Heart right ventricle (tissue), 16 donors: Measurements from ENCODE around the gene MGAT3. TPM values are rescaled to one million over a fixed set of nuclear protein-coding genes. Genes with fewer than 3 reads are reported as not detected.

Source experiments
- ATAC-seq, 8 donors: fragments of 200-7000 bp; cut with Tn5 transposase; one replicate each; pipeline ENCODE4 v1.9.1; 2020; ENCODE audit warnings: mild to moderate bottlenecking in 8 of 8, moderate library complexity in 8 of 8, moderate number of reproducible peaks in 1 of 8
- DNase-seq, 2 donors: peaks; one replicate each; pipeline ENCODE4 v3.0.0-alpha.2; 2020
- H3K27ac ChIP-seq, 10 donors: fragments of 200-600 bp; sonication (generic) in 2 of 10; one replicate each; pipeline versions ENCODE4 v1.5.0 to v1.8.0; 2020 to 2022; ENCODE audit warnings: mild to moderate bottlenecking in 3 of 10
- H3K27me3 ChIP-seq, 7 donors: fragments of 200-600 bp; one replicate each; pipeline ENCODE4 v1.8.0; 2021 to 2022; ENCODE audit warnings: mild to moderate bottlenecking in 2 of 7
- H3K36me3 ChIP-seq, 9 donors: fragments of 200-600 bp; sonication (generic) in 1 of 9; one replicate each; pipeline versions ENCODE4 v1.5.0 to v1.8.0; 2020 to 2022; ENCODE audit warnings: mild to moderate bottlenecking in 2 of 9
- H3K4me1 ChIP-seq, 9 donors: fragments of 200-600 bp; sonication (generic) in 1 of 9; one replicate each; pipeline versions ENCODE4 v1.5.0 to v1.8.0; 2020 to 2022; ENCODE audit warnings: mild to moderate bottlenecking in 4 of 9
- H3K4me3 ChIP-seq, 10 donors: fragments of 200-600 bp; sonication (generic) in 2 of 10; one replicate each; pipeline versions ENCODE4 v1.5.0 to v1.8.0; 2020 to 2022; ENCODE audit warnings: mild to moderate bottlenecking in 7 of 10, moderate library complexity in 2 of 10
- H3K9me3 ChIP-seq, 11 donors: fragments of 200-600 bp in 10 of 11; sonication (generic) in 2 of 11; one replicate each; pipeline versions ENCODE4 v1.5.0 to v1.8.0; 2013 to 2022; ENCODE audit warnings: mild to moderate bottlenecking in 2 of 11, control low read depth in 1 of 11, moderate library complexity in 1 of 11
- WGBS, 2 donors: extraction: QIAGEN DNeasy Blood & Tissue Kit; methylation state at CpG; one replicate each; pipeline ENCODE4 v1.1.7; 2013; ENCODE audit warnings: inconsistent platforms in 1 of 2; 5-methylcytosine and 5-hydroxymethylcytosine counted together
- intact Hi-C, 10 donors: fragments of 100-400 bp; cut with DNase I; formaldehyde crosslinking; loops; one replicate each; pipeline versions ENCODE4 v1.11.1 to v1.14.2; 2022
- polyA plus RNA-seq, 2 donors: library from polyadenylated mRNA; stranded (reverse); fragments of 200-250 nt; gene quantifications; one replicate each; pipeline ENCODE4 v1.2.3, GENCODE V29; 2013
- total RNA-seq, 10 donors: library from RNA; stranded (reverse); fragmentation: NEBNext Ultra II Directional in 3 of 10; extraction: Animal tissue kit (Norgen Biotek cat#: 25700) in 3 of 10; gene quantifications; one replicate each; pipeline versions ENCODE4 v1.2.1 to v1.2.4, GENCODE V29; 2021 to 2023
- TF ChIP-seq, protein P1 (sequence below), 9 donors: fragments of 200-600 bp; sonication (generic) in 2 of 9; IDR thresholded peaks; one replicate each; pipeline versions ENCODE4 v1.5.0 to v1.8.0; 2021 to 2022; ENCODE audit warnings: antibody characterized with exemption in 9 of 9, mild to moderate bottlenecking in 5 of 9, moderate library complexity in 1 of 9
- donor health status: Arrhythmogenic right ventricular cardiomyopathy.
- donor health status: ischemic (EF 13 %, LVEDD 7.1; RV severe dilation, severe dysfunction).
- donor health status: healthy with polysubstance abuse.
- donor health status: DM: no; HTN: yes; CAD: no.
- donor health status: DM: no; HTN: no; CAD: no.
- donor health status: ischemic (EF 25% LVEDD 6.9; RV normal size, moderate dysfunction).
- donor health status: ischemic (EF 25% LVEDD 5.7; RV mildly dilated, moderate dysfunction).
- donor health status: healthy.
- donor health status: DM: yes; HTN: yes; CAD: no.
- donor health status: Ischemic cardiomyopathy.
- donor health status: ischemic (EF 35%, LVEDD 5.7; RV mildly dilated, moderate dysfunction).
- donor health status: nonischemic (EF 11% LVEDD 7.7; RV severe dilation, severe dysfunction).
- donor health status: DM: yes; HTN: yes; CAD: no.
- donor health status: PGD.
- donor health status: ischemic (EF 29% LVEDD 5.4; RV normal size, mild dysfunction).
- donor health status: nonischemic (EF 23%, LVEDD 6.1; RV moderate dilation, normal function).

The MGAT3 gene
- total and polyA plus RNA-seq, 12 donors, result 1.8 to 14.0 (median 3.9) TPM

GRCh38 chr22:39518144-39518786 lies 61.5 kb downstream of the MGAT3 start:
- DNase-seq (no peak), ATAC-seq (no peak)
- no peaks in the 10 kb centered on the region for H3K27me3 ChIP-seq
- no peaks in the 10 kb centered on the region for H3K9me3 ChIP-seq
- H3K4me1 ChIP-seq, result peaks cover 11 to 48% (median 41%) of the 10 kb centered on the region in 9 donors
- H3K4me3 ChIP-seq, result peak overlapping the region in 1 of 10 donors; percentile 95
- TF ChIP-seq, protein P1, sequence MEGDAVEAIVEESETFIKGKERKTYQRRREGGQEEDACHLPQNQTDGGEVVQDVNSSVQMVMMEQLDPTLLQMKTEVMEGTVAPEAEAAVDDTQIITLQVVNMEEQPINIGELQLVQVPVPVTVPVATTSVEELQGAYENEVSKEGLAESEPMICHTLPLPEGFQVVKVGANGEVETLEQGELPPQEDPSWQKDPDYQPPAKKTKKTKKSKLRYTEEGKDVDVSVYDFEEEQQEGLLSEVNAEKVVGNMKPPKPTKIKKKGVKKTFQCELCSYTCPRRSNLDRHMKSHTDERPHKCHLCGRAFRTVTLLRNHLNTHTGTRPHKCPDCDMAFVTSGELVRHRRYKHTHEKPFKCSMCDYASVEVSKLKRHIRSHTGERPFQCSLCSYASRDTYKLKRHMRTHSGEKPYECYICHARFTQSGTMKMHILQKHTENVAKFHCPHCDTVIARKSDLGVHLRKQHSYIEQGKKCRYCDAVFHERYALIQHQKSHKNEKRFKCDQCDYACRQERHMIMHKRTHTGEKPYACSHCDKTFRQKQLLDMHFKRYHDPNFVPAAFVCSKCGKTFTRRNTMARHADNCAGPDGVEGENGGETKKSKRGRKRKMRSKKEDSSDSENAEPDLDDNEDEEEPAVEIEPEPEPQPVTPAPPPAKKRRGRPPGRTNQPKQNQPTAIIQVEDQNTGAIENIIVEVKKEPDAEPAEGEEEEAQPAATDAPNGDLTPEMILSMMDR (IDR thresholded peaks at IDR 0.05), result no peak
- WGBS, 2 donors, result 51 to 60% methylated on average over 5 of the region's 5 CpGs
- intact Hi-C loops, result loop anchor here in 3 of 10 donors (2.0 to 10.0 kb wide), 4 partner anchors 15 to 121 kb away; partner anchors contain the start of genes MIEF1 (in 1 of the 3) and TAB1 (in 1 of the 3)
- peaks cover 0 to 69% (median 41%) of the 10 kb centered on the region in 9 donors for H3K36me3 ChIP-seq
- H3K27ac ChIP-seq, result peak overlapping the region in 6 of 10 donors; percentile 97 to 100 (median 100)

- intact Hi-C loops, result loop anchor here in 3 of 10 donors (2.0 to 10.0 kb wide), 4 partner anchors 16 to 122 kb away; partner anchors contain the start of genes MIEF1 (in 1 of the 3) and TAB1 (in 1 of the 3)
- 8 to 9% methylated on average over 24 of the region's 24 CpGs for WGBS, 2 donors
- TF ChIP-seq, protein P1 (IDR thresholded peaks at IDR 0.05), result no peak
Observed at GRCh38 chr22:39518996-39519680, 62.3 kb downstream of the MGAT3 start.

GRCh38 chr22:39519681-39520225 lies 62.9 kb downstream of the MGAT3 start:
- H3K27me3 ChIP-seq, result no peaks in the 10 kb centered on the region
- ATAC-seq, result peak; percentile 83 to 95 (median 90)
- 0% methylated on average over 47 of the region's 47 CpGs for WGBS, 2 donors
- peaks cover 0 to 69% (median 29%) of the 10 kb centered on the region in 9 donors for H3K36me3 ChIP-seq
- peaks cover 25 to 52% (median 48%) of the 10 kb centered on the region in 9 donors for H3K4me1 ChIP-seq
- H3K27ac ChIP-seq, result peak overlapping the region; percentile 97 to 100 (median 100)
- peak overlapping the region; percentile 81 to 100 (median 98) for H3K4me3 ChIP-seq
- no peaks in the 10 kb centered on the region for H3K9me3 ChIP-seq
- intact Hi-C loops, result loop anchor here in 9 of 10 donors (1.0 to 10.0 kb wide), 12 partner anchors 17 to 355 kb away; partner anchors contain the start of genes RPL3 (in 5 of the 9), MIEF1 (in 3 of the 9), SYNGR1 (in 3 of the 9) and TAB1 (in 1 of the 9)
- TF ChIP-seq, protein P1 (IDR thresholded peaks at IDR 0.05), result peak; percentile 13 to 70 (median 46)
- DNase-seq, result peak; percentile 95 to 98

More at GRCh38 chr22:39518996-39519680, 62.3 kb downstream of the MGAT3 start:
- ATAC-seq (peak in 1 of 8 donors; percentile 2), DNase-seq (no peak)
- H3K27me3 ChIP-seq, result no peaks in the 10 kb centered on the region
- H3K27ac ChIP-seq, result peak overlapping the region; percentile 97 to 100 (median 100)
- peaks cover 20 to 52% (median 45%) of the 10 kb centered on the region in 9 donors for H3K4me1 ChIP-seq
- H3K4me3 ChIP-seq, result peak overlapping the region; percentile 81 to 100 (median 98)
- peaks cover 0 to 69% (median 35%) of the 10 kb centered on the region in 9 donors for H3K36me3 ChIP-seq
- no peaks in the 10 kb centered on the region for H3K9me3 ChIP-seq
